ENCODE data around the gene CDK19. TPM values are rescaled to one million over a fixed set of nuclear protein-coding genes. Genes with fewer than 3 reads are reported as not detected.

The CDK19 gene
- total and polyA plus RNA-seq, 9 donors = 10.6 to 20.3 (median 15.2) TPM

DNA sequence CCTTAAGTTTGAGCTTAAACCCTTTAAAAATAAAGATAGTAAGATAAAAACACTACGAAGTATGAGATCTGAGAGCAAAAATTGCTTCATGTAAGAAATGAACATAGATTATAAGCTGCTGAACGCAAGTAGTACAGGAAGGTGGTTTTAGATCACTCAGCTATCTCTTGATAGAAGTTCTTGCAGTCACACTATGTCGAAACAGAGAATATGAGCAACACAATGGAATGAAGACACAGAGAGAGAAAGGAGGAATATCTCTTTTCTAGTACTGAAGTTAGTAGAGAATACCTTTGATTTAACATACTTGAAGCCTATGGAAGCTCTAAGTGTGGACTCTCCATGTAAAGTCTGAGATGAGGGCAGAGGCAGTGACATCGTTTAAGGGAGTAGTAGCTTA is 162.7 kb downstream of the CDK19 start:
- DNase-seq = no peak
- Histone ChIP-seq H3K4me3 (ENCODE audit: low read length) (no peak overlapping the region), H3K27ac (ENCODE audit: low read length) (no peak overlapping the region), H3K9me3 (replicated peaks; ENCODE audit: control insufficient read depth, low read depth, low read length) (no peaks in the 10 kb centered on the region), H3K27me3 (ENCODE audit: control insufficient read depth, insufficient read depth, low read length) (no peaks in the 10 kb centered on the region), H3K4me1 (ENCODE audit: control insufficient read depth, insufficient read depth, low read length) (no peaks in the 10 kb centered on the region), H3K36me3 (ENCODE audit: control insufficient read depth, insufficient read depth, low read length) (no peaks in the 10 kb centered on the region)
- 86% methylated on average over 1 of the region's 4 CpGs for WGBS (ENCODE audit: insufficient coverage)

GRCh38 chr6:110650755-110651154 is 164.5 kb downstream of the CDK19 start:
- Histone ChIP-seq H3K9me3 (replicated peaks; ENCODE audit: control insufficient read depth, low read depth, low read length) (peaks cover 2% of the 10 kb centered on the region), H3K4me3 (ENCODE audit: low read length) (no peak overlapping the region), H3K4me1 (ENCODE audit: control insufficient read depth, insufficient read depth, low read length) (no peaks in the 10 kb centered on the region), H3K36me3 (ENCODE audit: control insufficient read depth, insufficient read depth, low read length) (peaks cover 4% of the 10 kb centered on the region), H3K27ac (ENCODE audit: low read length) (no peak overlapping the region), H3K27me3 (ENCODE audit: control insufficient read depth, insufficient read depth, low read length) (no peaks in the 10 kb centered on the region)
- no peak for DNase-seq
- WGBS (ENCODE audit: insufficient coverage) = 78% methylated on average over 2 of the region's 4 CpGs

GRCh38 chr6:110649704-110650103 is 165.6 kb downstream of the CDK19 start:
- Histone ChIP-seq H3K4me1 (ENCODE audit: control insufficient read depth, insufficient read depth, low read length) (no peaks in the 10 kb centered on the region), H3K27ac (ENCODE audit: low read length) (no peak overlapping the region), H3K27me3 (ENCODE audit: control insufficient read depth, insufficient read depth, low read length) (no peaks in the 10 kb centered on the region), H3K9me3 (replicated peaks; ENCODE audit: control insufficient read depth, low read depth, low read length) (peaks cover 2% of the 10 kb centered on the region), H3K36me3 (ENCODE audit: control insufficient read depth, insufficient read depth, low read length) (peaks cover 6% of the 10 kb centered on the region), H3K4me3 (ENCODE audit: low read length) (no peak overlapping the region)
- no peak for DNase-seq

DNA sequence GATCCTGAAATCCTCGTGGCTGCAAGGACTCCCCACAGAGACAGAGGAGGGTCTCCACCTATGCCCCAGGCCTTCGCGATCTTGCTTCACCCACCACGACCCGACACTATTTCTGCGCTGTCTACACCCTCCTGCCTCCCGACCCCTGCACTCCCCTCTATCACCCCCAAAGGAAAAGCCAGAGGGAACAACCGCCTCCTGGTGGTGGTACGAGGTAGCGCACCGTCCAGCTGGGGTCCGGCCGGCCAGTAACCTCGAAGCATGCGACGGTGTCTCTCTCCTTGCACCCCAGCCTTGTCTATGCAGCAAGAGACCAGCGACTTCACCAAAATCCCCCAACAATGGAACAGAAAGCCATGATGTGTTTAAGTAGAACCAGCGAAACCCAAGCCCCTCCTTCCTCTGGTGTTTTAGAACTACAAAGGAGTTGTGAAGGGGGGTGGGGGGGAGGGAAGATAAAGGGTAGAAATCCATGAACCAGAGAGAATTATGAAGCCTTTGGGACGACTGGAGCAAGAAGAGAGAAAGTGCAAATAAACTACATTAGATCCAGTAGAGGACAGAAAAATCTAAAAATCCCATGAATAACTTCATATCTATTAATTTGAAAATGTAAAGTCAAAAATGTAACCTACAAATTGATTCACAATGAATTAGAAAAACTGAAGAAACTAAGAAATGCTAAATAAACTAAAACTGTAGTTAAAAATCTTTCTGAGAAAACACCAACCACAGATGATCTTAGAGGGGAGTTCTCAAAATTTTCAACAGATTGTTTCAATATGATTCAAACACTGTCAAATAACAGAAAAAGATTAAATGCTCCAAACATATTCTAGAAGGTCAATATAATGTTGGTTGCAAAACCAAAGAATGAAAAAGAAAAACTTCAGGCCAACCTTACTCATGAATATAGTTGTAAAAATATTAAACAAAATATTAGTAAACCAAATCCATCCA is 168.0 kb downstream of the CDK19 start:
- WGBS (ENCODE audit: insufficient coverage) = 60% methylated on average over 10 of the region's 19 CpGs

DNA sequence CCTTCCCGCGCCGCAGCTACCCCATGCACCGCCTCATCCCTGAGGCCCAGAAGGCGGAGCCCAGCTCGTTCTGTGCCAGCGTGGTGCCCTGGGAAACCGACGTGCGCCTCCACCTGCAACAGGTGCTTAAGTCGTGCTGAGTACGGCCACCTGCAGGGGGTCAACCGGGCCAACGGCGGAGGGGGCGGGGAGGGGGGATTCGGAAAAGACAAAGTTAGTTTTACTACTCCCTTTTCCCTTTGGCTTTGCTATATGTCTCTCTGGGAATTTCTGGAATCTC is 168.9 kb downstream of the CDK19 start:
- Histone ChIP-seq H3K27me3 (ENCODE audit: control insufficient read depth, insufficient read depth, low read length) (no peaks in the 10 kb centered on the region), H3K9me3 (replicated peaks; ENCODE audit: control insufficient read depth, low read depth, low read length) (peaks cover 2% of the 10 kb centered on the region), H3K4me1 (ENCODE audit: control insufficient read depth, insufficient read depth, low read length) (no peaks in the 10 kb centered on the region), H3K36me3 (ENCODE audit: control insufficient read depth, insufficient read depth, low read length) (peaks cover 6% of the 10 kb centered on the region), H3K4me3 (ENCODE audit: low read length) (no peak overlapping the region), H3K27ac (ENCODE audit: low read length) (no peak overlapping the region)
- DNase-seq = no peak
- 82% methylated on average over 17 of the region's 17 CpGs for WGBS (ENCODE audit: insufficient coverage)

More for the DNA sequence above, 168.0 kb downstream of the CDK19 start:
- Histone ChIP-seq H3K4me1 (ENCODE audit: control insufficient read depth, insufficient read depth, low read length) (no peaks in the 10 kb centered on the region), H3K27ac (ENCODE audit: low read length) (no peak overlapping the region), H3K9me3 (replicated peaks; ENCODE audit: control insufficient read depth, low read depth, low read length) (peaks cover 2% of the 10 kb centered on the region), H3K27me3 (ENCODE audit: control insufficient read depth, insufficient read depth, low read length) (no peaks in the 10 kb centered on the region), H3K4me3 (ENCODE audit: low read length) (no peak overlapping the region), H3K36me3 (ENCODE audit: control insufficient read depth, insufficient read depth, low read length) (peaks cover 6% of the 10 kb centered on the region)
- no peak for DNase-seq

- H3K4me3 ChIP-seq (ENCODE audit: low read length) = no peak overlapping the region
- no peak for DNase-seq
- H3K27me3 ChIP-seq (ENCODE audit: control insufficient read depth, insufficient read depth, low read length) = no peaks in the 10 kb centered on the region
- H3K9me3 ChIP-seq (replicated peaks; ENCODE audit: control insufficient read depth, low read depth, low read length) = peaks cover 2% of the 10 kb centered on the region
- WGBS (ENCODE audit: insufficient coverage) = 90% methylated on average over 62 of the region's 62 CpGs
- H3K27ac ChIP-seq (ENCODE audit: low read length) = no peak overlapping the region
- no peaks in the 10 kb centered on the region for H3K4me1 ChIP-seq (ENCODE audit: control insufficient read depth, insufficient read depth, low read length)
- H3K36me3 ChIP-seq (ENCODE audit: control insufficient read depth, insufficient read depth, low read length) = peaks cover 6% of the 10 kb centered on the region
Measured at GRCh38 chr6:110645685-110646418, 169.4 kb downstream of the CDK19 start.

GRCh38 chr6:110643175-110643574 is 172.1 kb downstream of the CDK19 start:
- no CpG with 5 or more reads among the region's 2 CpGs for WGBS (ENCODE audit: insufficient coverage)
- no peak overlapping the region for H3K27ac ChIP-seq (ENCODE audit: low read length)
- peaks cover 6% of the 10 kb centered on the region for H3K36me3 ChIP-seq (ENCODE audit: control insufficient read depth, insufficient read depth, low read length)
- H3K27me3 ChIP-seq (ENCODE audit: control insufficient read depth, insufficient read depth, low read length) = no peaks in the 10 kb centered on the region
- H3K4me1 ChIP-seq (ENCODE audit: control insufficient read depth, insufficient read depth, low read length) = no peaks in the 10 kb centered on the region
- H3K9me3 ChIP-seq (replicated peaks; ENCODE audit: control insufficient read depth, low read depth, low read length) = peaks cover 2% of the 10 kb centered on the region
- no peak overlapping the region for H3K4me3 ChIP-seq (ENCODE audit: low read length)
- DNase-seq = no peak

DNA sequence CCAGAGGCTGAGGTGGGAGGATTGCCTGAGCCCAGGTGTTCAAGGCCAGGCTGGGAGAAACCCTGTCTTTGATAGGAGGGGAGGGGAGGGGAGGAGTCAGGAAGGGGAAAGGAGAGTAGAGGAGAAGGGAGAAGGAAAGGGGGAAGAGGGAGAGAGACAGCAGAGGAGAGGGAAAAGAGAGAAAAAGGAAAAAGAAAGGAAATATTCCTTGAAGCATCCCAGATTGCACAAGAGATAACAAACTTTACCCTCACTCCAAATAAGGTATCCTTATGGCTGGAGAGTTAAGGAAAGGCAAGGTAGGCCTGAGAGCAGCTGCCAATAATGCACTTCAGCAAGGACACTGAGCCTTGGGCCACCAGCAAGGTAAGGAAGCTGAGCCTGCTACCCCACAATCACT is 172.6 kb downstream of the CDK19 start:
- Histone ChIP-seq H3K27ac (ENCODE audit: low read length) (no peak overlapping the region), H3K27me3 (ENCODE audit: control insufficient read depth, insufficient read depth, low read length) (no peaks in the 10 kb centered on the region), H3K36me3 (ENCODE audit: control insufficient read depth, insufficient read depth, low read length) (peaks cover 6% of the 10 kb centered on the region), H3K4me1 (ENCODE audit: control insufficient read depth, insufficient read depth, low read length) (no peaks in the 10 kb centered on the region), H3K9me3 (replicated peaks; ENCODE audit: control insufficient read depth, low read depth, low read length) (peaks cover 2% of the 10 kb centered on the region), H3K4me3 (ENCODE audit: low read length) (no peak overlapping the region)
- DNase-seq = no peak

DNA sequence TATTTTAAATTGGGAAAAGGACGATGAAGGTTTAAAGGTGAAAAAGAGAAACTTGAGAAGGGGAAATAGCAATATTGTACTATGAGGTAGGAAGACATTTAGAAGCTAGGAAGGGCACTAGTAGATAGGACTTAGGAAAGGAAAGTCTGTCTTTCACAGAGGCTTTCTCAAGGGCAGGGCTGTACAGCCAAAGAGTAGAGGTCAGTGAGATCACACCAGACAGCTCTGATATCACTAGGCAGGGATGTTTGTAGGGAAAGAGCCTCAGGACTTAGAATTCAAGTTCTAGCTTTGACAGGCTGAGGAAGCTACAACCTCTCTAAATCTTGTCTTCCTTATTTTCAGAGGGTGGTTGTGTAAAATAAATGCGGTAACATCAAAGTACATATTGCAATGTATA is 178.5 kb downstream of the CDK19 start:
- Histone ChIP-seq H3K4me3 (ENCODE audit: low read length) (no peak overlapping the region), H3K4me1 (ENCODE audit: control insufficient read depth, insufficient read depth, low read length) (no peaks in the 10 kb centered on the region), H3K36me3 (ENCODE audit: control insufficient read depth, insufficient read depth, low read length) (no peaks in the 10 kb centered on the region), H3K9me3 (replicated peaks; ENCODE audit: control insufficient read depth, low read depth, low read length) (no peaks in the 10 kb centered on the region), H3K27ac (ENCODE audit: low read length) (no peak overlapping the region), H3K27me3 (ENCODE audit: control insufficient read depth, insufficient read depth, low read length) (no peaks in the 10 kb centered on the region)
- WGBS (ENCODE audit: insufficient coverage) = 92% methylated on average over 1 of the region's 2 CpGs
- no peak for DNase-seq

- no peaks in the 10 kb centered on the region for H3K4me1 ChIP-seq (ENCODE audit: control insufficient read depth, insufficient read depth, low read length)
- H3K27me3 ChIP-seq (ENCODE audit: control insufficient read depth, insufficient read depth, low read length) = no peaks in the 10 kb centered on the region
- no peak for DNase-seq
- no peak overlapping the region for H3K27ac ChIP-seq (ENCODE audit: low read length)
- H3K36me3 ChIP-seq (ENCODE audit: control insufficient read depth, insufficient read depth, low read length) = no peaks in the 10 kb centered on the region
- WGBS (ENCODE audit: insufficient coverage) = no CpG with 5 or more reads among the region's 1 CpG
- H3K9me3 ChIP-seq (replicated peaks; ENCODE audit: control insufficient read depth, low read depth, low read length) = no peaks in the 10 kb centered on the region
- no peak overlapping the region for H3K4me3 ChIP-seq (ENCODE audit: low read length)
Measured at GRCh38 chr6:110635096-110635495, 180.2 kb downstream of the CDK19 start.
